Esophagus (tissue), 2 donors: ENCODE results near the gene RRP1. TPM values are rescaled to one million over a fixed set of nuclear protein-coding genes. Genes with fewer than 3 reads are reported as not detected.

Experiments used
- H3K27ac ChIP-seq, 2 donors: one replicate each; pipeline ENCODE4 v1.5.1; 2013; ENCODE audit warnings: low read depth in 2 of 2, mild to moderate bottlenecking in 2 of 2, inconsistent platforms in 1 of 2, low read length in 1 of 2, moderate library complexity in 1 of 2
- H3K27me3 ChIP-seq, 2 donors: one replicate each; pipeline ENCODE4 v1.6.1; 2013; ENCODE audit warnings: low read length in 2 of 2, control low read depth in 1 of 2, mild to moderate bottlenecking in 1 of 2; ENCODE audit not compliant: insufficient read depth in 2 of 2, control insufficient read depth in 1 of 2
- H3K36me3 ChIP-seq, 2 donors: one replicate each; pipeline ENCODE4 v1.6.1; 2013; ENCODE audit warnings: low read length in 1 of 2; ENCODE audit not compliant: control insufficient read depth in 2 of 2, insufficient read depth in 2 of 2
- H3K4me1 ChIP-seq, 2 donors: one replicate each; pipeline ENCODE4 v1.6.1; 2013; ENCODE audit warnings: low read length in 1 of 2; ENCODE audit not compliant: control insufficient read depth in 2 of 2, insufficient read depth in 2 of 2
- H3K4me3 ChIP-seq, 2 donors: one replicate each; pipeline ENCODE4 v1.5.1; 2013; ENCODE audit warnings: low read length in 2 of 2, mild to moderate bottlenecking in 2 of 2, low read depth in 1 of 2, moderate library complexity in 1 of 2
- H3K9me3 ChIP-seq, 2 donors: one replicate each; pipeline ENCODE4 v1.6.1; 2013; ENCODE audit warnings: mild to moderate bottlenecking in 2 of 2, low read depth in 1 of 2, low read length in 1 of 2, moderate library complexity in 1 of 2; ENCODE audit not compliant: control insufficient read depth in 2 of 2, insufficient read depth in 1 of 2
- WGBS, 2 donors: extraction: QIAGEN DNeasy Blood & Tissue Kit; methylation state at CpG; one replicate each; pipeline ENCODE4 v1.1.7; 2013; 5-methylcytosine and 5-hydroxymethylcytosine counted together
- polyA plus RNA-seq, 2 donors: library from polyadenylated mRNA; stranded (reverse); fragments of 200-250 nt; gene quantifications; one replicate each; pipeline ENCODE4 v1.2.3, GENCODE V29; 2013
- donor health status: healthy with polysubstance abuse.
- donor health status: Bipolar disorder and iron deficiency.

The RRP1 gene
- polyA plus RNA-seq, 2 donors, result 21.0 to 22.5 TPM

DNA sequence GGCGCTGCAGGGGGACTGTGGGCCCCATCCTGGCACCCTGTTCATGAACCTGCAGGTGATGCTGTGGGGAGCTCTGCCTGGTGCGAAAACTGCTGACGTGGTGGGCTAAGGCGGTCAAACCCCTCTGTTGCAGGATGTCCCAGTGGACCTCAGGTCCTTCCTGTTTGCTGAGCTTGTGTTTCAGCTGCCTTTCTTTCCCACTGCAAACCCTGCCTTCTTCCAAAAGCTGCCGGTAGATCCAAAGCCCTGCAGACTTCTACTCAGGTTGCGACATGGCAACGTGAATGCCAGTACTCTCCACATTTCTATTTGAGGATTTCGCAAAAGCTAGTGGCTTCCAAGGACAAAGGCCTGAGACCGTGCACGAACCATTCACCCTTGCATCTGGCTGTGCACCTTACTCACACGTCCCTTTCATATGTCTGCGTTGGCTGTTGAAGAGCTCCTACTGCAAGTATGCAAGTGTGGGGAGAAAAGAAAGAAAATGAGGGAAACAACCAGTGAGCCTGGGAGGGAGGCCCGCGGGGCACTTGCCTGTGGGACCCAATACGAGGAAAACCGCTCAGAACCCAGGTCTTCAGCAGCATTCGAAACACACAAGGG is 6.2 kb upstream of the RRP1 start:
- H3K9me3 ChIP-seq, result peaks cover 0 to 9% of the 10 kb centered on the region in 2 donors

DNA sequence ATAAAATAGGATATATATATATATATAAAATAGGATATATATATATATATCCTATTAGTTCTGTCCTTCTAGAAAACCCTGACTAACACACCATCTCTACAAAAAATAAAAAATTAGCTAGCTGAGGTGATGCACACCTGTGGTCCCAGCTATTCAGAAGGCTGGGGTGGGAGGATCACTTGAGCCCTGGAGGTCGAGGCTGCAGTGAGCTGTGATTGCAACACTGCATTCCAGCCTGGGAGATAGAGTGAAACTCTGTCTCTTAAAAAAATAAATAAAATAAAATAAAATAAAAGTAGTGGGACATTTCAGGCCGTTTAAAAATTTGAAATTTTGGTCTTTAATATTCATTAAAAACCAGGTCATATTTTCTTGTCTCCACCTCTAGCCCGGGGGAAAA is 4.2 kb upstream of the RRP1 start:
- peaks cover 0 to 4% of the 10 kb centered on the region in 2 donors for H3K36me3 ChIP-seq
- 46 to 47% methylated on average over 3 of the region's 3 CpGs for WGBS, 2 donors
- peaks cover 0 to 9% of the 10 kb centered on the region in 2 donors for H3K9me3 ChIP-seq
- H3K27me3 ChIP-seq, result no peaks in the 10 kb centered on the region
- H3K27ac ChIP-seq, result peak overlapping the region; percentile 70 to 88
- H3K4me1 ChIP-seq, result peaks cover 2 to 24% of the 10 kb centered on the region in 2 donors
- no peak overlapping the region for H3K4me3 ChIP-seq

More for the DNA sequence above, 6.2 kb upstream of the RRP1 start:
- Histone ChIP-seq H3K36me3 (peaks cover 0 to 4% of the 10 kb centered on the region in 2 donors), H3K4me3 (no peak overlapping the region), H3K27me3 (no peaks in the 10 kb centered on the region), H3K27ac (peak overlapping the region; percentile 93 to 98), H3K4me1 (peaks cover 2 to 25% of the 10 kb centered on the region in 2 donors)
- 70 to 76% methylated on average over 17 of the region's 17 CpGs for WGBS, 2 donors

DNA sequence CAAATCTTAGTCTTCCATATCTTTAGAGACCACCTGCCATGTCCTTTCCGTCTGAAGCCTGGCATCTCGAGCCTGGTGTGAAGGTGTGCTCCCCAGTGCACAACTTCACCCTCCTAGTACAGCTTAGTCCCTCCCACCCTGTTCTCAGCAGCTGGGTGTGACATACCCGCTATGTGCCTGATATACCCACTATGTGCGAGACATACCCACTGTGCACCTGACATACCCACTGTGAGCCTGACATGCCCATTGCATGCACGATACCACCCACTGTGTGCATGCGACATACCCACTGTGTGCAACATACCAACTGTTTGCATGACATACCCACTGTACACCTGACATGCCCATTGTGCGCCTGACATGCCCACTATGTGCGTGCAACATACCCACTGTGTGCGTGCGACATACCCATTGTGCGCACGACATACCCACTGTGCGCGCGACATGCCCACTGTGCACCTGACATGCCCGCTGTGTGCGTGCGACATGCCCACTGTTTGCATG is 3.0 kb upstream of the RRP1 start:
- H3K4me3 ChIP-seq, result peak overlapping the region; percentile 11 to 18
- H3K27ac ChIP-seq, result peak overlapping the region; percentile 61 to 76
- peaks cover 2 to 30% of the 10 kb centered on the region in 2 donors for H3K4me1 ChIP-seq
- H3K27me3 ChIP-seq, result no peaks in the 10 kb centered on the region
- H3K9me3 ChIP-seq, result peaks cover 0 to 9% of the 10 kb centered on the region in 2 donors
- H3K36me3 ChIP-seq, result peaks cover 0 to 8% of the 10 kb centered on the region in 2 donors
- WGBS, 2 donors, result 85 to 91% methylated on average over 18 of the region's 18 CpGs

DNA sequence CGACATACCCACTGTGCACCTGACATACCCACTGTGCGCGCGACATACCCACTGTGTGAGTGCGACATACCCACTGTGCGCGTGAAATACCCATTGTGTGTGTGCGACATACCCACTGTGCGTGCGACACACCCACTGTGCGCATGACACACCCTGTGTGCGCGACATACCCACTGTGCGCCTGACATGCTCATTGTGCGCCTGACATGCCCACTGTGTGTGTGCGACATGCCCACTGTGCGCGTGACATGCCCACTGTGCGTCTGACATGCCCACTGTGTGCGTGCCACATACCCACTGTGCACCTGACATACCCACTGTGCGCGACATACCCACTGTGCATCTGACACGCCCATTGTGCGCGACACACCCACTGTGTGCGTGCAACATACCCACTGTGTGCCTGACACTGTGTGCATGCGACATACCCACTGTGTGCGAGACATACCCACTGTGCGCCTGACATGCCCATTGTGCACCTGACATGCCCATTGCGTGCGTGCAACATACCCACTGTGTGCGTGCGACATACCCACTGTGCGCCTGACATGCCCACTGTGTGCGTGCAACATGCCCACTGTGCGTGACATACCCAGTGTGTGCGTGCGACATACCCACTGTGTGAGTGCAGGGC is 2.5 kb upstream of the RRP1 start:
- peaks cover 0 to 9% of the 10 kb centered on the region in 2 donors for H3K9me3 ChIP-seq
- H3K27ac ChIP-seq, result peak overlapping the region in 1 of 2 donors; percentile 49
- H3K4me1 ChIP-seq, result peaks cover 2 to 30% of the 10 kb centered on the region in 2 donors
- no peaks in the 10 kb centered on the region for H3K27me3 ChIP-seq
- 94 to 97% methylated on average over 38 of the region's 38 CpGs for WGBS, 2 donors
- peaks cover 0 to 8% of the 10 kb centered on the region in 2 donors for H3K36me3 ChIP-seq
- peak overlapping the region; percentile 11 to 14 for H3K4me3 ChIP-seq

DNA sequence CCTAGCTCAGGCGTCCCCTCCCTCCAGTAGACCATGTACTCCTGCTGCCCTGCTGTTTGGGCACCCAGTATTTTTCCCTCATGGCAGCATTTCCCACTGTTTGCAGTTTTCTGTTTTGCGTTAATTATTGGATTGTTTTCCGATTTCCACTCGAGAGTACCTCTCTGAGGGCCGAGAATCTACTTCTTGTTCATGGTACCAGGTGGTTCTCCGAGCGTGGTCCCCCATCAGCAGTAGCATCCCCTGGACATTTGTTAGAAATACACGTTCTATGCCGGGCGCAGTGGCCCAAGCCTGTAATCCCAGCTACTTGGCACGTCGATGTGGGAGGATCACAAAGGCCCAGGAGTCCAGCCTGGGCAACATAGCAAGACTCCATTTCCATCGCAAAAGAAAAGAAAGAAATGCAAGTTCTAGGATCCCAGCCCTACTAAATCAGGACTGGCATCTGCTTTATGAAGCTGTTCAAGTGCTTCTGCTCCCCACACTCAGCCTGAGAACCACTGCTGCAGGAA is 690 bp downstream of the RRP1 start:
- Histone ChIP-seq H3K4me3 (peak overlapping the region; percentile 85 to 90), H3K36me3 (peaks cover 10 to 36% of the 10 kb centered on the region in 2 donors), H3K27me3 (no peaks in the 10 kb centered on the region), H3K4me1 (peaks cover 0 to 21% of the 10 kb centered on the region in 2 donors), H3K9me3 (peaks cover 0 to 9% of the 10 kb centered on the region in 2 donors), H3K27ac (peak overlapping the region; percentile 58 to 67)
- WGBS, 2 donors, result 7 to 10% methylated on average over 13 of the region's 13 CpGs

DNA sequence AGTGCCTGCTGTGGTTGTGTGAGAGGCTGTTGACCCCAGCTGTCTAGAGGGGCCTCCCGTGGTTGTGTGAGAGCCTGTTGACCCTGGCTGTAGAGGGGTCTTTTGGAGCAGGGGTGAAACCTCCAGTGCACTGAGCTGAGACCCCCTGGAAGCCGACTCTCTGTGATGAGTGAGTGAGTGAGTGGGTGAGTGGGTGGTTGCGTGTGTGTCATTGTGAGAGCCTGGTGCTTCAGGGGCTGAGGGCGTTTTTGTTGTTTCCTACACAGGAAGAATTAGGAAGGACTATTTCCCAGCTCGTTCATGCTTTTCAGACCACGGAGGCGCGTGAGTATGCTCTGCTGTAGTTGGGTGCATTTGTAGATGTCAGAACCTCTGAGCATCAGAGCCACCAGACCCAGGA is 3.0 kb downstream of the RRP1 start:
- WGBS, 2 donors, result 84 to 89% methylated on average over 8 of the region's 8 CpGs
- Histone ChIP-seq H3K4me3 (no peak overlapping the region), H3K27me3 (no peaks in the 10 kb centered on the region), H3K36me3 (peaks cover 10 to 44% of the 10 kb centered on the region in 2 donors), H3K9me3 (no peaks in the 10 kb centered on the region), H3K27ac (no peak overlapping the region), H3K4me1 (peaks cover 0 to 12% of the 10 kb centered on the region in 2 donors)

DNA sequence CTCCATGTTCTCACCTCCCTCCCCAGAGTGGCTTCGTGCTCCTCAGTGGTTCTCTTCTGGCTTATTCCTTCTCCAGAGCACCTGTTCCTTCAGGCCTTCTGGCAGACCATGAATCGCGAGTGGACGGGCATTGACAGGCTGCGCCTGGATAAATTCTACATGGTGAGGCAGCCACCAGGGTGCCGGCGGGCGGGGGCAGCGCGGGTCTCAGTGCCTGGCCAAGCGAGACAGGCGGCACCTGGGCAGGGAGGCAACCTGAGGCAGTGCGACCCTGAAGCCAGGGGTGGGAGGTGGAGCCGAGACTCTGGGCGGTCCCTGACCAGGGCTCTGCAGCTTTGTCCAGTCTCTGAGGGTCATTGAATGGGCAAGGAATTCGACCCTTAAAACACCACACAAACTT is 3.9 kb downstream of the RRP1 start:
- Histone ChIP-seq H3K27ac (no peak overlapping the region), H3K9me3 (no peaks in the 10 kb centered on the region), H3K36me3 (peaks cover 17 to 52% of the 10 kb centered on the region in 2 donors), H3K4me3 (no peak overlapping the region), H3K4me1 (peaks cover 0 to 12% of the 10 kb centered on the region in 2 donors), H3K27me3 (no peaks in the 10 kb centered on the region)
- 89 to 95% methylated on average over 16 of the region's 16 CpGs for WGBS, 2 donors

DNA sequence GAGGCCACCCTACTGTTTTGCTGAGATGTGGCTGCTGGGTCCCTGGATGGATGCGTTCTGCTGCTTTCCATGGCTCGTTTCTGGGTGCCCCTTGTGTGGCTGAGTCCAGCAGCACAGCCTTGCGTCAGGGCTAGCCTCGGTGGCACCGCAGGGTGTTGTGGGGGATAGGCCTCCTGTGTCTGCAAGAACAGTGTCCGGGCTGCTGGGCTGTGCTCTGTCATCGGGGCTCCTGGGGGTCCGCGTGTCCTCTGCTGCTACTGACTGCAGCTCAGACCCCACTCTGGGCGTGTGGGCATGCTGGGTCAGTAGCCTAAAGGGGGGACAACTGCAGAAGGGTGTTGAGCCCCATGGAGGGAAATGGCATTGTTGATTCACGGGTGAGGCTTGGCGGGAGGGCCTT is 4.9 kb downstream of the RRP1 start:
- H3K9me3 ChIP-seq, result no peaks in the 10 kb centered on the region
- 89 to 93% methylated on average over 12 of the region's 12 CpGs for WGBS, 2 donors
- peaks cover 0 to 12% of the 10 kb centered on the region in 2 donors for H3K4me1 ChIP-seq
- H3K36me3 ChIP-seq, result peaks cover 25 to 62% of the 10 kb centered on the region in 2 donors
- H3K27ac ChIP-seq, result no peak overlapping the region
- no peak overlapping the region for H3K4me3 ChIP-seq
- H3K27me3 ChIP-seq, result no peaks in the 10 kb centered on the region

DNA sequence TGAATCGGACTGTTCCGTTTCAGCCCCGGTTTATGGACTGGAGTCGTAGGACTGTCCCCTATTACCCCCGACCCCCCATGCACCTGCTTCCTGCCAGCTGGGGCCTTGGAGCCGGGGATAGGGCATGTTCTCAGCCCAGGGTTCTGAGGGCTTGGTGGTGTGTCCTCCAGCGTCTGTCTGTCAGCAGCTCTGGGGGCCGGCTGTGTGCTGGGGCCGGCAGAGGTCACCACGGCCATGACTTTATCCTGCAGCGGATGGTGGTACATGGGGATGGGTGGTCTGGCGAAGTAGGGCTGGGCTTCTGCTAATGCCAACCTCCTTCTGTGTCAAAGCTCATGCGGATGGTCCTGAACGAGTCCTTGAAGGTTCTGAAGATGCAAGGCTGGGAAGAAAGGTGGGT is 5.5 kb downstream of the RRP1 start:
- Histone ChIP-seq H3K4me3 (no peak overlapping the region), H3K27me3 (no peaks in the 10 kb centered on the region), H3K9me3 (no peaks in the 10 kb centered on the region), H3K4me1 (peaks cover 0 to 12% of the 10 kb centered on the region in 2 donors), H3K36me3 (peaks cover 26 to 66% of the 10 kb centered on the region in 2 donors), H3K27ac (no peak overlapping the region)
- WGBS, 2 donors, result 88 to 90% methylated on average over 14 of the region's 14 CpGs
